GM13976 (cell line): ENCODE results near the gene CLDND2.
A peak's percentile ranks its signal among the peaks of the same experiment; 100 is the strongest.

ENCODE experiments used
- DNase-seq: peaks from one replicate; pipeline ENCODE4 v3.0.0; 2012; ENCODE audit warnings: low spot score
- CTCF ChIP-seq: IDR thresholded peaks from 2 replicates; pipeline ENCODE4 v1.5.1; 2012; ENCODE audit warnings: borderline replicate concordance, mild to moderate bottlenecking; ENCODE audit not compliant: insufficient read depth; ENCODE audit errors: extremely low read depth, missing control alignments, control extremely low read depth
- in situ Hi-C: fragments of 300-500 bp; cut with MboI; formaldehyde crosslinking; loops from one replicate; pipeline ENCODE4 v1.12.0; 2022; ENCODE audit warnings: low sequenced_read_pairs, mixed read lengths, inconsistent platforms; ENCODE audit not compliant: unreplicated experiment

Gene CLDND2

GRCh38 chr19:51367565-51368365 is 1.0 kb downstream of the CLDND2 start:
- peak; percentile 99 for DNase-seq
- no peak for TF ChIP-seq CTCF
- in situ Hi-C loops = no loop called here

GRCh38 chr19:51367255-51367564 is 1.6 kb downstream of the CLDND2 start:
- TF ChIP-seq CTCF = no peak
- DNase-seq = no peak
- in situ Hi-C loops = no loop called here

GRCh38 chr19:51366389-51367254 is 2.2 kb downstream of the CLDND2 start:
- in situ Hi-C loops = no loop called here
- TF ChIP-seq CTCF = no peak
- peak; percentile 97 for DNase-seq

- DNase-seq = no peak
- no peak for TF ChIP-seq CTCF
- in situ Hi-C loops = no loop called here
These were observed 2.8 kb downstream of the CLDND2 start, which contains the start of gene ETFB for GRCh38 chr19:51365965-51366388. ETFB (minus strand) TSS chr19:51366388; CDS start chr19:51366326, 62 bp downstream.

GRCh38 chr19:51365211-51365964 is 3.4 kb downstream of the CLDND2 start:
- no peak for DNase-seq
- in situ Hi-C loops = no loop called here
- TF ChIP-seq CTCF = no peak

- in situ Hi-C loops = no loop called here
- no peak for DNase-seq
- no peak for TF ChIP-seq CTCF
These were observed 4.3 kb downstream of the CLDND2 start for GRCh38 chr19:51364200-51365106.
